Nephron (organoid): ENCODE measurements around the gene CLC.
"Not testable (repeated sequence)": the region's sequence is repeated elsewhere in the genome, so short reads cannot be mapped to it uniquely, and the experiment has no call there.

Source experiments
- H3K27ac Mint-ChIP-seq, 3 experiments: 2 replicates each; pipeline ENCODE4 v1.8.0; 2020; ENCODE audit warnings: mixed read lengths in 3 of 3, mild to moderate bottlenecking in 2 of 3, moderate library complexity in 1 of 3
- H3K27me3 Mint-ChIP-seq: 2 replicates; pipeline ENCODE4 v1.8.0; 2021; ENCODE audit warnings: low read depth, mild to moderate bottlenecking, moderate library complexity, mixed read lengths
- H3K36me3 Mint-ChIP-seq: 2 replicates; pipeline ENCODE4 v1.8.0; 2020; ENCODE audit warnings: low read depth, mixed read lengths
- H3K4me1 Mint-ChIP-seq: 2 replicates; pipeline ENCODE4 v1.8.0; 2020; ENCODE audit warnings: mixed read lengths
- H3K4me3 Mint-ChIP-seq, 3 experiments: 2 replicates each; pipeline ENCODE4 v1.8.0; 2020; ENCODE audit warnings: mild to moderate bottlenecking in 3 of 3, mixed read lengths in 3 of 3, moderate library complexity in 2 of 3
- H3K9me3 Mint-ChIP-seq: 2 replicates; pipeline ENCODE4 v1.8.0; 2020; ENCODE audit warnings: mixed read lengths
- CTCF ChIP-seq, 3 experiments: fragments of 200-600 bp; sonication (generic); IDR thresholded peaks; one replicate each; pipeline ENCODE4 v1.5.0; 2021; ENCODE audit warnings: antibody characterized with exemption in 3 of 3; ENCODE audit not compliant: unreplicated experiment in 3 of 3

The CLC gene

GRCh38 chr19:39696387-39696786, 41.4 kb downstream of the CLC start:
- H3K27me3 Mint-ChIP-seq, result peaks cover 22% of the 10 kb centered on the region
- TF ChIP-seq CTCF (IDR thresholded peaks at IDR 0.05; ENCODE audit: unreplicated experiment in 3 of 3), result no peak

GRCh38 chr19:39695759-39696158, 42.1 kb downstream of the CLC start:
- no peak overlapping the region for H3K27ac Mint-ChIP-seq
- no peaks in the 10 kb centered on the region for H3K9me3 Mint-ChIP-seq
- no peak for TF ChIP-seq CTCF (IDR thresholded peaks at IDR 0.05; ENCODE audit: unreplicated experiment in 3 of 3)
- H3K4me1 Mint-ChIP-seq, result no peaks in the 10 kb centered on the region
- no peaks in the 10 kb centered on the region for H3K36me3 Mint-ChIP-seq
- H3K4me3 Mint-ChIP-seq, result no peak overlapping the region
- peaks cover 22% of the 10 kb centered on the region for H3K27me3 Mint-ChIP-seq

More at GRCh38 chr19:39696387-39696786, 41.4 kb downstream of the CLC start:
- no peaks in the 10 kb centered on the region for H3K36me3 Mint-ChIP-seq
- H3K4me1 Mint-ChIP-seq, result no peaks in the 10 kb centered on the region
- H3K4me3 Mint-ChIP-seq, result no peak overlapping the region
- H3K27ac Mint-ChIP-seq, result no peak overlapping the region
- H3K9me3 Mint-ChIP-seq, result no peaks in the 10 kb centered on the region

GRCh38 chr19:39692822-39693221, 45.0 kb downstream of the CLC start:
- no peak for TF ChIP-seq CTCF (IDR thresholded peaks at IDR 0.05; ENCODE audit: unreplicated experiment in 3 of 3)
- Mint-ChIP-seq H3K27ac (no peak overlapping the region), H3K9me3 (no peaks in the 10 kb centered on the region), H3K36me3 (no peaks in the 10 kb centered on the region), H3K4me3 (no peak overlapping the region), H3K4me1 (no peaks in the 10 kb centered on the region), H3K27me3 (peaks cover 22% of the 10 kb centered on the region)

- Mint-ChIP-seq H3K4me3 (no peak overlapping the region), H3K27ac (no peak overlapping the region), H3K9me3 (no peaks in the 10 kb centered on the region), H3K27me3 (peaks cover 22% of the 10 kb centered on the region), H3K4me1 (no peaks in the 10 kb centered on the region), H3K36me3 (no peaks in the 10 kb centered on the region)
- TF ChIP-seq CTCF (IDR thresholded peaks at IDR 0.05; ENCODE audit: unreplicated experiment in 3 of 3), result no peak
Observed at GRCh38 chr19:39692166-39692565, 45.7 kb downstream of the CLC start.

- H3K27ac Mint-ChIP-seq, H3K4me1 Mint-ChIP-seq, H3K4me3 Mint-ChIP-seq, H3K9me3 Mint-ChIP-seq, H3K36me3 Mint-ChIP-seq: not testable (repeated sequence)
- H3K27me3 Mint-ChIP-seq, result peaks cover 20% of the 10 kb centered on the region
Observed at GRCh38 chr19:39688637-39689036, 49.2 kb downstream of the CLC start.

- Mint-ChIP-seq H3K4me1 (no peaks in the 10 kb centered on the region), H3K27me3 (peaks cover 10% of the 10 kb centered on the region), H3K4me3 (no peak overlapping the region), H3K9me3 (no peaks in the 10 kb centered on the region), H3K27ac (no peak overlapping the region), H3K36me3 (no peaks in the 10 kb centered on the region)
- TF ChIP-seq CTCF (IDR thresholded peaks at IDR 0.05; ENCODE audit: unreplicated experiment in 3 of 3), result no peak
Observed at GRCh38 chr19:39686739-39687138, 51.1 kb downstream of the CLC start.
